Stomach (tissue), 9 donors: ENCODE results near the gene EDIL3. TPM values are rescaled to one million over a fixed set of nuclear protein-coding genes. Genes with fewer than 3 reads are reported as not detected.

Experiments used
- DNase-seq, 2 donors: peaks; one replicate each; pipeline versions ENCODE4 v3.0.0 to v3.0.0-alpha.2; 2013 to 2019
- H3K27ac ChIP-seq, 5 donors: fragments of 200-600 bp in 4 of 5; sonication (generic) in 4 of 5; one replicate each; pipeline ENCODE4 v1.5.1; 2013 to 2019; ENCODE audit warnings: mild to moderate bottlenecking in 1 of 5, moderate library complexity in 1 of 5
- H3K27me3 ChIP-seq, 3 donors: fragments of 200-600 bp; sonication (generic); one replicate each; pipeline ENCODE4 v1.5.1; 2017 to 2019; ENCODE audit warnings: mixed run types in 1 of 3
- H3K36me3 ChIP-seq, 4 donors: fragments of 200-600 bp; sonication (generic); 1 replicate in 3 of 4; 2 replicates in 1 of 4; pipeline ENCODE4 v1.5.1; 2016 to 2019
- H3K4me1 ChIP-seq, 4 donors: fragments of 200-600 bp; sonication (generic); one replicate each; pipeline ENCODE4 v1.5.1; 2016 to 2019
- H3K4me3 ChIP-seq, 4 donors: fragments of 200-600 bp; sonication (generic) in 3 of 4; one replicate each; pipeline ENCODE4 v1.5.1; 2016 to 2019; ENCODE audit warnings: mild to moderate bottlenecking in 1 of 4
- H3K9me3 ChIP-seq, 4 donors: fragments of 200-600 bp; sonication (generic); one replicate each; pipeline ENCODE4 v1.5.1; 2016 to 2019
- EP300 ChIP-seq: sonication (generic); formaldehyde crosslinking; IDR thresholded peaks from one replicate; pipeline ENCODE4 v1.6.1; 2017; ENCODE audit warnings: antibody characterized with exemption
- POLR2A ChIP-seq, 4 donors: fragments of 450-650 bp; IDR thresholded peaks; one replicate each; pipeline ENCODE4 v1.6.1; 2016; ENCODE audit warnings: antibody characterized with exemption in 4 of 4, control low read depth in 2 of 4, mild to moderate bottlenecking in 1 of 4, moderate library complexity in 1 of 4
- POLR2AphosphoS5 ChIP-seq, 3 donors: sonication (generic); formaldehyde crosslinking; IDR thresholded peaks; one replicate each; pipeline ENCODE4 v1.6.1; 2016; ENCODE audit warnings: antibody characterized with exemption in 3 of 3
- WGBS, 5 donors: extraction: QIAGEN DNeasy Blood & Tissue Kit in 3 of 5; methylation state at CpG; one replicate each; pipeline versions ENCODE4 v1.1.5 to v1.1.7; 2013 to 2018; 5-methylcytosine and 5-hydroxymethylcytosine counted together
- intact Hi-C: fragments of 100-400 bp; cut with DNase I; formaldehyde crosslinking; loops from one replicate; pipeline ENCODE4 v1.15.1; 2023; ENCODE audit warnings: low total_unique reads
- polyA plus RNA-seq, 3 donors: library from polyadenylated mRNA; stranded (reverse); fragments of 200-250 nt; gene quantifications; one replicate each; pipeline ENCODE4 v1.2.3, GENCODE V29; 2013
- total RNA-seq, 5 donors: library from RNA; depleted of rRNA; stranded (reverse); fragments of >200 nt; gene quantifications; one replicate each; pipeline versions ENCODE4 v1.1.0 to v1.2.3, GENCODE V29; 2014 to 2016
- TF ChIP-seq, protein P1 (sequence below), 7 experiments: fragments of 450-650 bp in 4 of 7; fragments of 200-600 bp in 3 of 7; sonication (generic) in 3 of 7; IDR thresholded peaks; one replicate each; pipeline ENCODE4 v1.5.1; 2016 to 2019; ENCODE audit warnings: antibody characterized with exemption in 7 of 7, control low read depth in 2 of 7, mild to moderate bottlenecking in 1 of 7
- donor health status: healthy with polysubstance abuse.
- donor health status: Bipolar disorder and iron deficiency.
- donor health status: healthy.

EDIL3 gene
- total and polyA plus RNA-seq, 8 donors: 2.3 to 75.0 (median 14.4) TPM

DNA sequence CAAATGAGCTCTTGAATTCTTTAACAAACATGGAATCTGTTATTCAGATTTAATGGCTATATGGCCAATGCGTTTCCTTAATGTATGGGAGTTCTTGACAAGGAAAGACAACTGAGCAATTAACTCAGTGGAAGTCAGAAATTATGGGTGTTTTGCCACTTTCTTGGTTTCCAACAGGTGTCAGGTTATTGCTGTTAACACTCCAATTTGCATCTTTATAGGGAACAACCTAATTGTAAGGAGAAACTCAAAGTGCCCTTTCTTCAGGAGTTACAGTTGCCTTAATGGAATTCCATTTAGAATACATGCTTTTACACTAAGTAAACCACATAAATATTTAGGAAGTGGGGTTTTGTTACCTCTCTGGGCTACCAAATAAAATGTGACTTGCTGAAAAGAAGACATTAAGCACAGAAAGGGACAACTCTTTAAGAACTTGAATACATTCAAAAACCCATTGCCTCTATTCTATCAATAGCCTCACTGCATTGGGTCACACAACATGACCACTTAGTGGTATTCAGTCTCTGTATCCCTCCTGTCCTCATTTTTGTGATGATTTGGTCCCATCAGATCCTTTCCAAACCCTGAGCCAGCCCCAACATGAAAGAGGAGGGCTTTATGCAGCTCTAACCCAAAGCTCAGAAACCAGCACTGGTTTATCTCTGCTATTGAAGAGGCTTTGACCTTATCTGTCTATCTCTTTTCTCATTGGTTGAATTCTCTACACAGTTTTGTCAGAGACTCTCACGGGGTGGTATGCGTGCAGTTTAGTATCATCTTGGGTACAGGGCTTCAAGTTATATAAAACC lies 118.7 kb downstream of the EDIL3 start:
- 71 to 78% (median 73%) methylated on average over 3 of the region's 3 CpGs for WGBS, 5 donors
- no peak overlapping the region for H3K27ac ChIP-seq
- H3K4me3 ChIP-seq: no peak overlapping the region

DNA sequence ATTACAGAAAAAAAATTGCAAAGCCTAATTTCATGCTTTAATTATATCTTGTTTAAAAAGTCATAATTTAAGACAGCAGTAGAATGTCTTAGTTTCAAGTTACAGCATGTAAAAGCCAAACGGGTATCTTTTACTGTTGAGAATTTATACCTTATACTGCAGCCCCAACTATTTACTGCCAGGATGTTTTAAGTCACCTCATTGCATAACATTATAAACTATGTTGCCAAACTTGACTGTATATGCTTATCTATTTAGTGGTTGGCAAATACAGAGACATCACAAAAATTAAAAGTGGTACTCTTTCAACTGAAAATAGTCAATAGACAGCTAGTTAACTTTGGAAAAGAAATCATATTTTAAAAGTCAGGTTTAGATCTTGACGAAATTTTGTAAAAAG lies 119.5 kb downstream of the EDIL3 start:
- H3K27me3 ChIP-seq: no peaks in the 10 kb centered on the region
- no peaks in the 10 kb centered on the region for H3K9me3 ChIP-seq
- TF ChIP-seq POLR2AphosphoS5 (IDR thresholded peaks at IDR 0.05) (no peak), EP300 (no peak), POLR2A (IDR thresholded peaks at IDR 0.05) (no peak)
- TF ChIP-seq, protein P1, sequence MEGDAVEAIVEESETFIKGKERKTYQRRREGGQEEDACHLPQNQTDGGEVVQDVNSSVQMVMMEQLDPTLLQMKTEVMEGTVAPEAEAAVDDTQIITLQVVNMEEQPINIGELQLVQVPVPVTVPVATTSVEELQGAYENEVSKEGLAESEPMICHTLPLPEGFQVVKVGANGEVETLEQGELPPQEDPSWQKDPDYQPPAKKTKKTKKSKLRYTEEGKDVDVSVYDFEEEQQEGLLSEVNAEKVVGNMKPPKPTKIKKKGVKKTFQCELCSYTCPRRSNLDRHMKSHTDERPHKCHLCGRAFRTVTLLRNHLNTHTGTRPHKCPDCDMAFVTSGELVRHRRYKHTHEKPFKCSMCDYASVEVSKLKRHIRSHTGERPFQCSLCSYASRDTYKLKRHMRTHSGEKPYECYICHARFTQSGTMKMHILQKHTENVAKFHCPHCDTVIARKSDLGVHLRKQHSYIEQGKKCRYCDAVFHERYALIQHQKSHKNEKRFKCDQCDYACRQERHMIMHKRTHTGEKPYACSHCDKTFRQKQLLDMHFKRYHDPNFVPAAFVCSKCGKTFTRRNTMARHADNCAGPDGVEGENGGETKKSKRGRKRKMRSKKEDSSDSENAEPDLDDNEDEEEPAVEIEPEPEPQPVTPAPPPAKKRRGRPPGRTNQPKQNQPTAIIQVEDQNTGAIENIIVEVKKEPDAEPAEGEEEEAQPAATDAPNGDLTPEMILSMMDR (IDR thresholded peaks at IDR 0.05): no peak
- 63 to 77% (median 67%) methylated on average over 2 of the region's 2 CpGs for WGBS, 5 donors
- no peak overlapping the region for H3K27ac ChIP-seq
- H3K4me3 ChIP-seq: no peak overlapping the region
- intact Hi-C loops: no loop called here
- no peaks in the 10 kb centered on the region for H3K36me3 ChIP-seq
- H3K4me1 ChIP-seq: no peaks in the 10 kb centered on the region
- no peak for DNase-seq

More for the DNA sequence above, 118.7 kb downstream of the EDIL3 start:
- no peak for TF ChIP-seq POLR2AphosphoS5 (IDR thresholded peaks at IDR 0.05)
- TF ChIP-seq EP300: no peak
- no peak for TF ChIP-seq POLR2A (IDR thresholded peaks at IDR 0.05)
- TF ChIP-seq, protein P1 (IDR thresholded peaks at IDR 0.05): no peak
- H3K36me3 ChIP-seq: no peaks in the 10 kb centered on the region
- H3K27me3 ChIP-seq: no peaks in the 10 kb centered on the region
- intact Hi-C loops: no loop called here
- no peaks in the 10 kb centered on the region for H3K4me1 ChIP-seq
- DNase-seq: no peak
- H3K9me3 ChIP-seq: no peaks in the 10 kb centered on the region

DNA sequence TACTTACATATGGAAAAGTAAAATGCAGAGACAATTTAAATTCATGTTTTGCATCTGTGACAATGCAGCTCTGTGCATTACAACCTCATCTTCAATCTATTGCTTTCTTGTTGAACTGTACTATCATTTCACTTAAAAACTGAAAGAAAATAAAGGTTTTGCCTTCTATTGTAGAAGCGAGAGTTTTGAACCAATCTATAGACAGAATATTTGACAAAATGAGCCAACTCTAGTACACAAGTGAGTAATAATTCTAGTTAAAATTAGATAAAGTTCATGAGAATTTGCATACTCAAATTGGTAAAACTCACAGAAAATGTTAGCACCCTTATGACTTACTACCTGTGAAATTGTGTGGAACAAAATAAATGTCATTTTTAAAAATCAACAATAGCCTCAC lies 123.7 kb downstream of the EDIL3 start:
- 78 to 94% (median 90%) methylated on average over 1 of the region's 1 CpG for WGBS, 5 donors
- intact Hi-C loops: no loop called here
- Histone ChIP-seq H3K4me3 (no peak overlapping the region), H3K27ac (no peak overlapping the region), H3K4me1 (no peaks in the 10 kb centered on the region), H3K36me3 (no peaks in the 10 kb centered on the region), H3K27me3 (no peaks in the 10 kb centered on the region), H3K9me3 (no peaks in the 10 kb centered on the region)
- no peak for DNase-seq
- no peak for TF ChIP-seq EP300
- TF ChIP-seq, protein P1 (IDR thresholded peaks at IDR 0.05): no peak
- no peak for TF ChIP-seq POLR2A (IDR thresholded peaks at IDR 0.05)
- TF ChIP-seq POLR2AphosphoS5 (IDR thresholded peaks at IDR 0.05): no peak

DNA sequence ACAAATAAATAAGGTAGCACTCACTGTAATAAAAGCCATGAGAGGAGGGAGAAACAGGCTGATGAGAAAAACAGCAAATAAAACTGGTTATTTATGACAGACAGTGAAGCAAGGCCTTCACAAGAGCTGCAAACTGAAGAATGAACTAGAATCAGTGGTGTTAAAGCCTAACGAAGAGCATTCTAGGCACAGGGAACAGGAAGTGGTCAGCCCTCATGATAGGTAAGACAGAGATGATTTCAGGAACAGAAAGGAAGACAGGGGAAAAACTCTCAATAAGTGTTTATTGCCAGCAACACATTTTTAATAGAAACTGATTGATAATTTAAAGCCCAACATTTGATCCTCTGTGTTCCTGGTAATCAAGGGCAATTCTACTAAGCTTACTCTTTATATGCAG lies 124.5 kb downstream of the EDIL3 start:
- Histone ChIP-seq H3K27me3 (no peaks in the 10 kb centered on the region), H3K27ac (no peak overlapping the region), H3K9me3 (no peaks in the 10 kb centered on the region), H3K4me1 (no peaks in the 10 kb centered on the region), H3K4me3 (no peak overlapping the region), H3K36me3 (no peaks in the 10 kb centered on the region)
- no peak for DNase-seq
- intact Hi-C loops: no loop called here
- TF ChIP-seq POLR2AphosphoS5 (IDR thresholded peaks at IDR 0.05) (no peak), POLR2A (IDR thresholded peaks at IDR 0.05) (no peak), EP300 (no peak)
- TF ChIP-seq, protein P1 (IDR thresholded peaks at IDR 0.05): no peak
- 42 to 74% (median 63%) methylated on average over 1 of the region's 1 CpG for WGBS, 5 donors
